K562 treated with DMSO at 1 percent for 48 hours (cell line): ENCODE measurements around the gene SLC10A3. TPM values are rescaled to one million over a fixed set of nuclear protein-coding genes. Genes with fewer than 3 reads are reported as not detected.

Experiments
- total RNA-seq: library from RNA; unstranded; fragments of 300-600 nt; gene quantifications from 2 replicates; pipeline ENCODE4 v1.2.3, GENCODE V29; 2022; ENCODE audit warnings: low replicate concordance; ENCODE audit errors: extremely low read depth

Gene SLC10A3, protein sequence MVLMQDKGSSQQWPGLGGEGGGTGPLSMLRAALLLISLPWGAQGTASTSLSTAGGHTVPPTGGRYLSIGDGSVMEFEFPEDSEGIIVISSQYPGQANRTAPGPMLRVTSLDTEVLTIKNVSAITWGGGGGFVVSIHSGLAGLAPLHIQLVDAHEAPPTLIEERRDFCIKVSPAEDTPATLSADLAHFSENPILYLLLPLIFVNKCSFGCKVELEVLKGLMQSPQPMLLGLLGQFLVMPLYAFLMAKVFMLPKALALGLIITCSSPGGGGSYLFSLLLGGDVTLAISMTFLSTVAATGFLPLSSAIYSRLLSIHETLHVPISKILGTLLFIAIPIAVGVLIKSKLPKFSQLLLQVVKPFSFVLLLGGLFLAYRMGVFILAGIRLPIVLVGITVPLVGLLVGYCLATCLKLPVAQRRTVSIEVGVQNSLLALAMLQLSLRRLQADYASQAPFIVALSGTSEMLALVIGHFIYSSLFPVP
- total RNA-seq, result not detected in 2 replicates

GRCh38 chrX:154490414-154491083 lies at the start of gene SLC10A3:
SLC10A3 (minus strand) TSS chrX:154490629; CDS start chrX:154488940, 1,689 bp downstream.

DNA sequence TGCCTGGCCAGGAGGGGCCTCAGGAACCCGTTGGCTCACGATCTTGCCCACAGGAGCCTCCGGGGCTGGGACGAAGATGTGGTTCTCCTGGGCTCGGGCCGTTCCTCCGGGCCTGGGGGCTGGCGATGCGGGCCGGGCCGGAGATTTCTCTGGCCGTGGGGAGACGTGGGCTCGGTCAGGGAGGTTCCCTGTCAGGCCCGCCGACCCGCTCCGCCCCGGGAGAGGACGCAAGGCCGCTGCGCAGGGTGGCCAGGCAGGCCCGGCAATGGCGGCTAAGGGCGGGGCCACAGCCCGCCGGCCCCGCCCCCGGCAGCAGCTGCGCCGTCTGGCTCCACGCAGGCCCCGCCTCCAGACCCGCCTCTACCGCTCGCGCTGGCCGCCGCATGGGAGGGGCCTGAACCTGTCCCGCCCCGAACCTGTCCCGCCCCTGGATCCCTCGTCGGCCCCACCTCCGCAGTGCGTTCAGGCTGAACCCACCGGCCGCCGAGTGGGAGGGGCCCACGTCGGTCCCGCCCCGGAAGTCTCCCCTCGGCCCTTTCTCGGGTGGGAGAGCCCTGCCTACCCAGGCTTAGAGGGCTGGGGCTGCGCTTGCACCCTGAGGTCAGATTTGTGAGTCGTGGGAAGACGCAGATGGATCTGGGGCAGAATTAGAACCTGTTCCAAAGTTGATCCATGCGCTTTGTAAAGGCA lies 25.7 kb upstream of the SLC10A3 start, which contains the start of gene FAM3A:
TSS of gene FAM3A (minus strand) at position 267 of the 690 bp plus-strand sequence. CDS start 460 bp downstream, outside the sequence.

DNA sequence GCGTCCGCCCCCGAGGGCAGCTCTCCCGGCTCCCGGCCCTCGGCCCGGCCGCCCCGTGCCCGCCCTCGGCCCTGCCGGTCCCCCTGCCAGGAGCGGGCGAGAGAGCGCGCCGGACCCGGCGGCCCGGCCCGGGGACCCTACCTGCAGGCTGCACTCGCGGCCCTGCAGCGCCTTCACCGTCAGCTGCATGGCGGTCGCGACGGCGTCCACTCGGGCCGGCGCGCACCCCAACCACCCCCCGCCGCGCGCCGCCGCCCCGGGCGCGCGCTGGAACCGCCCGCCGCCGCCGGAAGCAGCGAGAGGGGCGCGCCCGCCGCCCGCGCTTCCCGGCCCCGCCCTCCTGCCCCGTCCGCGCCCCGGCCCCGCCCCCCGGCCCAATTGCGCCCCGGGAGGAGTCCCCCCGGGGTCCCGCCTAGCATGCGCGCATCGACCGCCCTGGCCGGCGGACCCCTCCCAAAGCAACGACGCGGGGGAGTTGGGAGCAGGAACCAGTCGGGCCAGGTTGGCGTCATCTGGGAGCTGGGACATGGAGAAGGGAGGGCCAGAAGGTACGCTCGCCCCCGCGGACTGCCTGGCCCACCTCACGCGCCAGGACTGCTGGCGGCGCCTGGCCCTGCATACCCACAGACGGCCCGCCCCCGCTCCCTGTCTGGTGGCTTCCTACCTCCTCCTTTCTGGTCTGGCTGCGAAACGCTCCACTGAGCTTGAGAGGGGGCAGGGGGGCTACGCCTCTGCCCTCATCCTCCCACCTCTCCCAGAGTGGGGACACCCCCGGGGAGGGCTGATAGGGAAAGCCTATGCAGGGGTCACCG lies 3.8 kb downstream of the SLC10A3 start, which contains the start of gene UBL4A:
TSS of gene UBL4A (minus strand) at position 220 of the 812 bp plus-strand sequence. CDS start at position 189, 31 bp downstream.

GRCh38 chrX:154478728-154479622 lies 11.5 kb downstream of the SLC10A3 start, which contains the start of gene LAGE3:
LAGE3 (minus strand) TSS chrX:154479281; CDS start chrX:154478915, 366 bp downstream.

GRCh38 chrX:154458116-154458953 lies 32.1 kb downstream of the SLC10A3 start, which contains the start of gene PLXNA3:
PLXNA3 (plus strand) TSS chrX:154458281; CDS start chrX:154460184, 1,903 bp downstream.

GRCh38 chrX:154443992-154444754 lies 46.3 kb downstream of the SLC10A3 start, which contains the start of gene FAM50A:
FAM50A (plus strand) TSS chrX:154444141; CDS start chrX:154444236, 95 bp downstream.

Other genes starting within 250 kb of the SLC10A3 start
- not detected in 2 replicates for gene OPN1MW3, start 233.0 kb downstream of the SLC10A3 start, total RNA-seq
- gene TEX28, start 195.5 kb downstream of the SLC10A3 start, total RNA-seq, result not detected in 2 replicates
- not detected in 2 replicates for gene TKTL1, start 194.8 kb downstream of the SLC10A3 start, total RNA-seq
- 349 TPM in 1 of 2 replicates, not detected in the other for gene FLNA, start 116.0 kb downstream of the SLC10A3 start, total RNA-seq
- not detected in 2 replicates for gene EMD, start 111.3 kb downstream of the SLC10A3 start, total RNA-seq
- 7,940 and 9,888 TPM in 2 replicates for gene RPL10, start 92.3 kb downstream of the SLC10A3 start, total RNA-seq
- gene DNASE1L1, start 81.4 kb downstream of the SLC10A3 start, total RNA-seq, result not detected in 2 replicates
- not detected in 2 replicates for gene TAFAZZIN, start 79.1 kb downstream of the SLC10A3 start, total RNA-seq
- 191 TPM in 1 of 2 replicates, not detected in the other for gene ATP6AP1, start 62.0 kb downstream of the SLC10A3 start, total RNA-seq
- gene GDI1, start 53.5 kb downstream of the SLC10A3 start, total RNA-seq, result not detected in 2 replicates
- gene FAM50A, start 46.5 kb downstream of the SLC10A3 start, total RNA-seq, result 772 TPM in 1 of 2 replicates, not detected in the other
- gene PLXNA3, start 32.3 kb downstream of the SLC10A3 start, total RNA-seq, result not detected in 2 replicates
- gene LAGE3, start 11.3 kb downstream of the SLC10A3 start, total RNA-seq, result 555 TPM in 1 of 2 replicates, not detected in the other
- not detected in 2 replicates for gene UBL4A, start 4.0 kb downstream of the SLC10A3 start, total RNA-seq
- gene FAM3A, start 25.6 kb upstream of the SLC10A3 start, total RNA-seq, result not detected in 2 replicates
- 530 TPM in 1 of 2 replicates, not detected in the other for gene G6PD, start 56.2 kb upstream of the SLC10A3 start, total RNA-seq
- 340 TPM in 1 of 2 replicates, not detected in the other for gene IKBKG, start 57.0 kb upstream of the SLC10A3 start, total RNA-seq
- not detected in 2 replicates for gene CTAG1A, start 94.5 kb upstream of the SLC10A3 start, total RNA-seq
- not detected in 2 replicates for gene CTAG1B, start 128.7 kb upstream of the SLC10A3 start, total RNA-seq
- not detected in 2 replicates for gene CTAG2, start 162.9 kb upstream of the SLC10A3 start, total RNA-seq